Cardiac fibroblast (primary cell): ENCODE results near the gene ARGLU1.
"Not testable (repeated sequence)": the region's sequence is repeated elsewhere in the genome, so short reads cannot be mapped to it uniquely, and the experiment has no call there.

Source experiments
- DNase-seq, 2 donors: peaks; one replicate each; pipeline versions ENCODE4 v3.0.0 to v3.0.0-alpha.2; 2010; ENCODE audit warnings: low read depth in 2 of 2
- H3K4me3 ChIP-seq, 2 donors: replicated peaks in 1 of 2; 1 replicate in 1 of 2; 2 replicates in 1 of 2; pipeline ENCODE4 v1.5.1; 2011; ENCODE audit warnings: low read depth in 2 of 2, low read length in 2 of 2, mild to moderate bottlenecking in 2 of 2, moderate library complexity in 1 of 2
- TF ChIP-seq, protein P1 (sequence below): IDR thresholded peaks from one replicate; pipeline ENCODE4 v1.5.1; 2011; ENCODE audit warnings: low read depth, mild to moderate bottlenecking, low read length, inconsistent platforms

ARGLU1 gene

DNA sequence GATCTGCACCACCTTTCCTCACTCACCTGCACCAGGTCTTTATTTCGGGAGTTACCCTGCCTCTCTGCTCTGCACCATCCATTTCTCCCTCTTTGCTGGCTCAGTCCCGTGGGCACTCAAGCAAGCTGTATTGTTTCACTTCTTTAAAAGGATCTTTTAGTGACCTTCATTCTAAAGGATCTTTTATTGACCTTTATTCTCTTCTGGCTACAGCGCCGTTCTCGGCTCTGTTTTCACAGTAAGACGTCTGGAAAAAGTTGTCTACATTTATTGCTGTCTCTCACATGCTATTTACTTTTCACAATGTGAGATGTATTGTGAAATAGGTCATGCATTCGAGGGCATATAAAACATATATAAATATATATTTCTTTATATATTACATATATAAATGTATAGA lies 35.6 kb upstream of the ARGLU1 start:
- no peak for DNase-seq
- no peak overlapping the region for H3K4me3 ChIP-seq
- TF ChIP-seq, protein P1, sequence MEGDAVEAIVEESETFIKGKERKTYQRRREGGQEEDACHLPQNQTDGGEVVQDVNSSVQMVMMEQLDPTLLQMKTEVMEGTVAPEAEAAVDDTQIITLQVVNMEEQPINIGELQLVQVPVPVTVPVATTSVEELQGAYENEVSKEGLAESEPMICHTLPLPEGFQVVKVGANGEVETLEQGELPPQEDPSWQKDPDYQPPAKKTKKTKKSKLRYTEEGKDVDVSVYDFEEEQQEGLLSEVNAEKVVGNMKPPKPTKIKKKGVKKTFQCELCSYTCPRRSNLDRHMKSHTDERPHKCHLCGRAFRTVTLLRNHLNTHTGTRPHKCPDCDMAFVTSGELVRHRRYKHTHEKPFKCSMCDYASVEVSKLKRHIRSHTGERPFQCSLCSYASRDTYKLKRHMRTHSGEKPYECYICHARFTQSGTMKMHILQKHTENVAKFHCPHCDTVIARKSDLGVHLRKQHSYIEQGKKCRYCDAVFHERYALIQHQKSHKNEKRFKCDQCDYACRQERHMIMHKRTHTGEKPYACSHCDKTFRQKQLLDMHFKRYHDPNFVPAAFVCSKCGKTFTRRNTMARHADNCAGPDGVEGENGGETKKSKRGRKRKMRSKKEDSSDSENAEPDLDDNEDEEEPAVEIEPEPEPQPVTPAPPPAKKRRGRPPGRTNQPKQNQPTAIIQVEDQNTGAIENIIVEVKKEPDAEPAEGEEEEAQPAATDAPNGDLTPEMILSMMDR, result no peak

- H3K4me3 ChIP-seq, result no peak overlapping the region
- DNase-seq, result no peak
- TF ChIP-seq, protein P1, result no peak
These were observed 34.2 kb upstream of the ARGLU1 start for GRCh38 chr13:106602178-106602577.

GRCh38 chr13:106601489-106601888 lies 33.6 kb upstream of the ARGLU1 start:
- TF ChIP-seq, protein P1, result no peak
- H3K4me3 ChIP-seq, result no peak overlapping the region
- no peak for DNase-seq

- not testable (repeated sequence) for H3K4me3 ChIP-seq
- peak in 1 of 2 donors; percentile 13 for DNase-seq
These were observed 32.8 kb upstream of the ARGLU1 start for GRCh38 chr13:106600798-106601135.

DNA sequence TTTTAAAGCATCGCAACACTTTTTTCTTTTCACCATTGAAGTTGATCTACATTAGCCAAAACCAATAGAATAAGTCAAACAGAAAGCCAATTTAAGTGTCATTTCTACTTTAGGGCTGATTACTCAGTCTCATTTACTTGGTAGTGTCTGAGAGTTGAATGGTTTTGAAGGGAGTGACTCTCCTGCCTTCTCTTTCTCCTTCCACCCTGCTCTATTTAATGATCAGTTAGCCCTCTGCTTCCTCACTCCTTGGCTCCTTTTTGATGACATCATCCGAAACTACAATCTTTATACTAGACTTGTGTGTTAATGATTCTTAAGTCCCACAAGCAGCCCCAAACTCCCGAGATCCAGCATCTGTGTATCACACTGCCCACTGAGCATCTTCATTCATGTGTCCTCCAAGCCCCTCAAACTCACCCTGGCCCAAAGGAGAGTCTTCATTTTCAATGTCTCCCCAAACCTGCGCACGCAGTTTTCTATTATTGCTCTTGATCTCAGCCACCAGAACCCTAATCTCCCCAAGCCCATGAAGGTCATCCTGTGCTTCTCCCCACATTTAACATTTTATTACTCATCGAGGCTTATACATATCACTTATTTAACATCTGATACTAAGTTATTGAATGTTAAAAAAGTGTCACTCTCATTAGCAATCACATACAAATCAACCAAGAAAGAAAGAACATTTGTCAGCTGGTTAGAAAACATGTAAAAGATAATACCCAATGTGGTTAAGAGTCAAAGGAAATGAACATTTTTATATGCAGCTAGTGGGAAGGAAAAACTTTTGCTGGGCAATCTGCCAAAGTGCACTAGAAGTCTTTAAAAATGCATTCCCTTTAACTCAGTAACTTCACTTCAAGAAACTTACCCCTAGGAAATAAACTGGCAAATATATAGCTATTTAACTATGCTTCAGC lies 32.2 kb upstream of the ARGLU1 start:
- TF ChIP-seq, protein P1, result no peak
- H3K4me3 ChIP-seq, result no peak overlapping the region
- peak; percentile 71 to 86 for DNase-seq

DNA sequence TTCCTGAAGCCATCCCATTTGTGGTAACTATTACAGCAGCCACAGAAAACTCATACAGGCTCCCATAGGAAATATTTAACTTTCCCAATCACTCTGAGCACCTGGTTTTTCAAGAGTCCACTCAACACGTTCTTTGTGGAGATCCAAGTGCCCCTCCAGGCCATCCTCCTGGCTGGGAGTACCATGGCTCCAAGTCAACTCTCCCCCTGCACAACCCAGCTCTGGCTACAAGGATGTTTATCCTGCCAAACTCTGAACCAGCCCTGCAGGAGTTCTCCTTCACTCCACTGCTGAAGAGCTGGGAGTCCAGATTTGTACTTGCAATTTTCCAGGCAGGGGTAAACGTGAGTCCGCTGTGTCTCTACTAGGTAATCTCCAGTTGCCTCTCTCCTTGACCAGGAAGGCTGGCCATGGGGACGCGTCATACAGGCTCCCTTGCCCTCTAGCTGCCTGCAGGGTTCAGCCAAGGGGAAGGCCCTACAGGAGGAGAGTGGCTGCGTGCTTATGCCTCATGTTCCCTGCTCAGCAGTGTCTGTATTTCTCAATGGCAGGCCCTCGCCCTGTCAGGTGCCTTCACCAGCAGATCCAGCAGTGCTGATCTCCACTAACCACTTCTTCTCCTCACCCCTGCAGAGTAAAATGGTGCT lies 29.9 kb upstream of the ARGLU1 start:
- DNase-seq, result no peak
- TF ChIP-seq, protein P1, result no peak

DNA sequence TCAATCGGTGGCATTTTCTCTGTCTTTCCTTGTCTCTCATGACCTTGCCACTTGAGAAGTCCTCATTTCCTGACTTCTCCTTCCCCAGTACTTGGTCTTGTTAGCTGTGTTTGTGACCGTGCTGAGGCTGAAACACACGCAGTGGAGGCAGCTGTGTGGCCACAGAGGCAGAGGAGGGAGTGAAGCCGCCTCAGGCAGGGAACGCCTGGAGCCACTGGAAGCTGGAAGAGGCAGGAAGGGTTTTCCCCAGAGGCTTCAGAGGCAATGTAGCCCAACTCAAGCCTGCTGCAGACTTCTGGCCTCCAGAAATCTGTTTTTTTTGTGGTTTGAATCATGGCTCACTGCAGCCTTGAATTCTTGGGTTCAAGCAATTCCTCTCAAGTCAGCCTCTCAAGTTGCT lies 29.2 kb upstream of the ARGLU1 start:
- H3K4me3 ChIP-seq, result no peak overlapping the region
- peak; percentile 29 to 38 for DNase-seq
- TF ChIP-seq, protein P1, result no peak

More for the DNA sequence above, 29.9 kb upstream of the ARGLU1 start:
- no peak overlapping the region for H3K4me3 ChIP-seq
